HG03342 (cell line): ENCODE measurements around the gene PLAC8L1.
A peak's percentile ranks its signal among the peaks of the same experiment; 100 is the strongest.

Source experiments
- ATAC-seq: cut with Tn5 transposase; IDR thresholded peaks from one replicate; pipeline ENCODE4 v1.9.1; 2021; ENCODE audit warnings: mild to moderate bottlenecking, moderate library complexity; ENCODE audit not compliant: unreplicated experiment

PLAC8L1 gene

GRCh38 chr5:146047396-146047795, 58.0 kb downstream of the PLAC8L1 start:
- no peak for ATAC-seq

GRCh38 chr5:146043722-146044121, 61.7 kb downstream of the PLAC8L1 start:
- no peak for ATAC-seq

GRCh38 chr5:146042628-146043279, 62.6 kb downstream of the PLAC8L1 start:
- ATAC-seq, result no peak

GRCh38 chr5:146041180-146041789, 64.1 kb downstream of the PLAC8L1 start:
- ATAC-seq, result peak; percentile 80

GRCh38 chr5:146040527-146040926, 64.8 kb downstream of the PLAC8L1 start:
- ATAC-seq, result no peak

GRCh38 chr5:146039420-146039819, 66.0 kb downstream of the PLAC8L1 start:
- ATAC-seq, result no peak

- ATAC-seq, result no peak
These were observed 70.8 kb downstream of the PLAC8L1 start for GRCh38 chr5:146034605-146035004.
